DND-41 (cell line): ENCODE measurements around the gene KATNIP.
A peak's percentile ranks its signal among the peaks of the same experiment; 100 is the strongest.

Experiments
- ATAC-seq: fragments of 200-7000 bp; cut with Tn5 transposase; 3 replicates; pipeline ENCODE4 v1.9.1; 2021; ENCODE audit warnings: low read depth; ENCODE audit not compliant: insufficient read depth
- DNase-seq: peaks from one replicate; pipeline ENCODE4 v3.0.0-alpha.2; 2020
- H2AFZ ChIP-seq: 2 replicates; pipeline ENCODE4 v1.6.0; 2012; ENCODE audit warnings: low read depth, low read length
- H3K27ac ChIP-seq: 2 replicates; pipeline ENCODE4 v1.5.1; 2012; ENCODE audit warnings: low read length, inconsistent platforms
- H3K27me3 ChIP-seq: fragments of 200-600 bp; sonication (generic); 2 replicates; pipeline ENCODE4 v1.6.0; 2012; ENCODE audit warnings: low read length, mild to moderate bottlenecking, inconsistent platforms; ENCODE audit not compliant: insufficient read depth, poor library complexity
- H3K36me3 ChIP-seq: 2 replicates; pipeline ENCODE4 v1.5.1; 2012; ENCODE audit warnings: low read length, inconsistent platforms; ENCODE audit not compliant: insufficient read depth
- H3K4me1 ChIP-seq: 2 replicates; pipeline ENCODE4 v1.5.1; 2012; ENCODE audit warnings: mild to moderate bottlenecking, low read length; ENCODE audit not compliant: insufficient read depth
- H3K4me2 ChIP-seq: 2 replicates; pipeline ENCODE4 v1.6.0; 2012; ENCODE audit warnings: mild to moderate bottlenecking, moderate library complexity, low read length, inconsistent platforms; ENCODE audit not compliant: insufficient read depth
- H3K4me3 ChIP-seq, 2 experiments: fragments of 200-600 bp in 1 of 2; shearing (Covaris generic) in 1 of 2; 2 replicates each; pipeline ENCODE4 v1.5.1; 2012 to 2016; ENCODE audit warnings: inconsistent platforms in 2 of 2, low read length in 2 of 2, mild to moderate bottlenecking in 2 of 2, low read depth in 1 of 2, moderate library complexity in 1 of 2
- H3K79me2 ChIP-seq: 2 replicates; pipeline ENCODE4 v1.6.0; 2012; ENCODE audit warnings: low read length, inconsistent platforms; ENCODE audit not compliant: insufficient read depth
- H3K9ac ChIP-seq: 2 replicates; pipeline ENCODE4 v1.6.0; 2012; ENCODE audit warnings: low read depth, mild to moderate bottlenecking, inconsistent platforms, low read length, moderate library complexity
- H3K9me3 ChIP-seq: 2 replicates; pipeline ENCODE4 v1.5.1; 2012; ENCODE audit warnings: low read length, moderate library complexity, mild to moderate bottlenecking, inconsistent platforms; ENCODE audit not compliant: insufficient read depth, severe bottlenecking
- H4K20me1 ChIP-seq: 2 replicates; pipeline ENCODE4 v1.6.0; 2012; ENCODE audit warnings: low read length; ENCODE audit not compliant: insufficient read depth
- CTCF ChIP-seq: IDR thresholded peaks from 2 replicates; pipeline ENCODE4 v1.5.1; 2012; ENCODE audit warnings: borderline replicate concordance, low read length, moderate library complexity, mild to moderate bottlenecking; ENCODE audit not compliant: poor library complexity, severe bottlenecking; ENCODE audit errors: extremely low read depth
- EZH2 ChIP-seq: IDR thresholded peaks from 3 replicates; pipeline ENCODE4 v1.6.1; 2012; ENCODE audit warnings: borderline replicate concordance, low read depth, mild to moderate bottlenecking, moderate library complexity, low read length, inconsistent platforms; ENCODE audit not compliant: severe bottlenecking

Gene KATNIP

GRCh38 chr16:27549746-27550581 lies at the start of gene KATNIP, which contains the start of gene GTF3C1:
Gene KATNIP, plus strand, starts transcription at chr16:27550144. Its CDS starts 27 bp downstream, at chr16:27550171.
Gene GTF3C1, minus strand, starts transcription at chr16:27549913. Its CDS starts 23 bp downstream, at chr16:27549890.
- H3K4me3 ChIP-seq: peak within 1 kb of the TSS; percentile 100
- peak within 1 kb of the TSS; percentile 100 for H2AFZ ChIP-seq
- H3K9me3 ChIP-seq: no peaks in the 10 kb centered on the region
- TF ChIP-seq EZH2: no peak
- no peak for TF ChIP-seq CTCF
- peak within 1 kb of the TSS; percentile 85 for H3K27ac ChIP-seq
- H3K27me3 ChIP-seq: no peaks in the 10 kb centered on the region
- H3K9ac ChIP-seq: peak within 1 kb of the TSS; percentile 84
- peaks cover 21% of the 10 kb centered on the region for H3K36me3 ChIP-seq
- peak; percentile 99 for DNase-seq
- H3K79me2 ChIP-seq: peaks cover 43% of the 10 kb centered on the region
- H3K4me1 ChIP-seq: peaks cover 35% of the 10 kb centered on the region
- H3K4me2 ChIP-seq: peak within 1 kb of the TSS; percentile 99
- peaks cover 19% of the 10 kb centered on the region for H4K20me1 ChIP-seq
- peak; percentile 98 for ATAC-seq

- Histone ChIP-seq H3K4me2 (no peak overlapping the region), H3K27ac (no peak overlapping the region), H3K36me3 (peaks cover 95% of the 10 kb centered on the region), H3K4me3 (no peak overlapping the region), H4K20me1 (0 out of 2 replicates have a peak, but pooled peaks cover 2% of the 10 kb centered on the region), H3K9ac (no peak overlapping the region), H3K27me3 (no peaks in the 10 kb centered on the region), H3K9me3 (no peaks in the 10 kb centered on the region), H3K79me2 (no peaks in the 10 kb centered on the region), H3K4me1 (no peaks in the 10 kb centered on the region), H2AFZ (no peak overlapping the region)
- DNase-seq (no peak), ATAC-seq (no peak)
- no peak for TF ChIP-seq EZH2
- TF ChIP-seq CTCF: no peak
Measured at GRCh38 chr16:27500801-27501200, 49.1 kb upstream of the KATNIP start.

- TF ChIP-seq EZH2 (no peak), CTCF (no peak)
- Histone ChIP-seq H3K36me3 (peaks cover 94% of the 10 kb centered on the region), H3K27me3 (no peaks in the 10 kb centered on the region), H3K9ac (no peak overlapping the region), H3K4me2 (no peak overlapping the region), H3K9me3 (no peaks in the 10 kb centered on the region), H4K20me1 (0 out of 2 replicates have a peak, but pooled peaks cover 2% of the 10 kb centered on the region), H3K27ac (no peak overlapping the region), H2AFZ (no peak overlapping the region), H3K4me1 (no peaks in the 10 kb centered on the region), H3K4me3 (no peak overlapping the region), H3K79me2 (no peaks in the 10 kb centered on the region)
- no peak for DNase-seq
- ATAC-seq: no peak
Measured at GRCh38 chr16:27503662-27504061, 46.3 kb upstream of the KATNIP start.
